Activated gamma-delta T cell treated with Interleukin-2 at 50 U/mL for 16 hours (primary cell): ENCODE results near the gene TNNT1.
"Not testable (repeated sequence)": the region's sequence is repeated elsewhere in the genome, so short reads cannot be mapped to it uniquely, and the experiment has no call there.

Experiments
- DNase-seq: peaks from one replicate; pipeline ENCODE4 v3.0.0-alpha.2; 2020

Gene TNNT1, protein sequence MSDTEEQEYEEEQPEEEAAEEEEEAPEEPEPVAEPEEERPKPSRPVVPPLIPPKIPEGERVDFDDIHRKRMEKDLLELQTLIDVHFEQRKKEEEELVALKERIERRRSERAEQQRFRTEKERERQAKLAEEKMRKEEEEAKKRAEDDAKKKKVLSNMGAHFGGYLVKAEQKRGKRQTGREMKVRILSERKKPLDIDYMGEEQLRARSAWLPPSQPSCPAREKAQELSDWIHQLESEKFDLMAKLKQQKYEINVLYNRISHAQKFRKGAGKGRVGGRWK

DNA sequence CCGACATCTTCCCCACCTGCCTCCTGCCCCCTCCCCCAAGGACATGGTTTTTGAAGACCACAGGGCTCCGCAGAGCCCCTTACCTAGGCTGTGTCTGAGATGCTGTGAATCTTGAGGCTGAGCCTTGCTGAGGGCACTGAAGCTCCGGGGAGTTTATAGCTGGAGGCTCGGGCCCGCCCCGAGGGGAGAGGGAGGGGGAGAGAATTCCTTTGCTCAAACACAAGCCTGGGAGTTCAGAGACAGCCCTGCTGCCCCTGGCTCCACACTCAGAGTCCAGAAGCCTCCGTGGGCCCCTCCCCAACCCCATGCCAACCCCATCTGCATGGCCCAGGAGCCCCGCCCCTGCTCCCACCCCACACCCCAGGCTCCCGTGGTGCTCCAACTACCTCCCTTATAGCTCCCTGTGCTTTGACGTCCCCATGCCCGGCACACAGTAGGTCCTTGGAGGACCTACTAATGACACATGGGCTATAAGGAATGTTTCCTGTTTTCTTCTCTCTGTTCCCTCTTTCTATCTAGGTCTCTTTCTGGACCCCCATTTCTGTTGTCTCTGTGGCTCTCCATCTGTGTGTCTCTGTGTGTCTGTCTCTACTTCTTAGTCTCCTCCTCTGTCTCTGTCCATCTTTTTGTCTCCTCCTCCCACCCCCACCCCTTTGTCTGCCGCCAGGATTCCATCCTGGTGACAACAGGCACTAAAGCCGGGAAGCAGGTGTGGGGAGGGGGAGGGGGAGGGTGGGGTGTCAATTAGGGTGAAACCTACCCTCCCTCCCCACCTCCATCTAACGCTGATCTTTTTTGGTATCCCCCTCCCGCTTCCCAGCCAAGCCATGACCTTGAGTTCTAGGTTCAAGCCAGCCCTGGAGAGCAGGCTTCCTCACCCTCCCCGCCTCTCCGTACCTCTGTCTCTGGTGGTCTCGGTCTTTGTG lies at the start of gene TNNT1:
TSS of gene TNNT1 (minus strand) at position 129 of the 926 bp plus-strand sequence. CDS start 2,049 bp downstream, outside the sequence.
- no peak for DNase-seq

DNA sequence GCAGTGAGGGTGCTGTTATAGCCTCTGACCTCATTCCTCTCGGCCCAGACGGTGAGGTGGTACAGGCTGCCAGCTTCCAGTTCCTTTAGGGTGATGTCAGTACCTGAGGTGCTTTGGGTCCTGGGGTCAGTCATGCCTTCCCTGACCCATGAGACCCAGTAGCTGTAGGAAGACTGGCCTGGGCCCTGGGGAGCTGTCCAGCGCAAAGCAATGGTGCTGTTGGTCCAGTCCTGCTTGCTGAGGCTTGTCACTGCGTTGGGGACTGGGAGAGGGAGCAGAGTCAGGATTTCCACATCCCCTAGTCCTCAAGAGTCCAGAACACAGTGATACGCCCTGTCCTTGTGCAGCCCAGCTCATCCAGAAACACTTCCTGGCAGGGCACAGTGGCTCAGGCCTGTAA lies 49.6 kb upstream of the TNNT1 start:
- no peak for DNase-seq

DNA sequence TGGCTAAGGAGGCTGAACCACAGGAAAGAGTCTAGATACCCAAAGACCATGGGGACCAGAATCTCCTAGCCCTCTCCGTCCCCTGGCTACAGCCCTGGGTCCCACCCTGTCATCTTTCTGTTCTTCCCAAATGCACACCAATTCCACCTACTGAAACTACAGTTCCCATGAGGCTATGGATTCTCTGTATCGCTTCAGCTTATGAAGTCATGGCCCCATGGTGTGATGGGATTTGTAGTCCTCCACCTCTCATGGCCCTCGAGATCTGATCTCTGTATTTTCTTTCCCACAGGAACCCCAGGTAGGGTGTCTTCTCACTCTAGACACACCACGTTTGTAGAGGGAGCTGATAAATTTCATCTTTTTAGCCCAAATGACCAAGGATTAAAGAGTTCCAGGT lies 48.5 kb upstream of the TNNT1 start:
- no peak for DNase-seq

DNA sequence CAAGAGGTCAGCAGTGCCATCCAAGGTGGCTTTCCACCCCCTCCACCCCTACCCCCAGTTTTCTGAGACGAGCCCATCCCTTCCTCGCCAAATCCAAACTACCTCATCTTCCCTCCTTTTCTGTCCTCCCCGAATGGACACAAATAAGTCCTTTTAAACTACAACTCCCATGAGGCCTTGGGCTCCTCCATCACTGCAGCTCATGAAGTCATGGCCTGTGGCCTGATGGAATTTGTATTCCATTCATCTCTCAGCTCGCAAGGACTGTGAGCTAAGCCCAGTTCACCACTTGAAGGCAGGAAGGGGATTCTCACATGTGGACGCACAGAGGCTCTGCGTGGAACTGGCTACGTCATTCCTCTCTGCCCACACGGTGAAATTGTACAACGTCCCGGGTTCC lies 47.8 kb upstream of the TNNT1 start:
- DNase-seq, result no peak

DNA sequence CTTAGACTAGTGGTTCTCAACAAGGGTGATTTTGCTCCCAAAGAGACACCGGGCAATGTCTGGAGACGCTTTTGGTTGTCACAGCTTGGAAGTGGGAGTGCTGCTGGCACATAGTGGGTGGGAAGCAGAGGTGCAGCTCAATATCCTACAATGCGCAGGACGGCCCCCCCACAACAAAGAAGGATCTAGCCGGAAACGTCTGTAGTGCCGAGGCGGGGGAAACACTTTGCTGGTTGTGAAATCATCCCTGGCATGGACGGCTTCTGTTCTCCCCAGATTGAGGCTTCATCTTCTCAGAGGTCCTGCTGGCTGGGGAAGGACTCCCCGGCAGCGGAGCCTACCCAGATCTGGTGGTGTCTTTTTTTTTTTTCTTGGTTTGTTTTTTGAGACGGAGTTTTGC lies 44.5 kb upstream of the TNNT1 start:
- DNase-seq, result no peak

DNA sequence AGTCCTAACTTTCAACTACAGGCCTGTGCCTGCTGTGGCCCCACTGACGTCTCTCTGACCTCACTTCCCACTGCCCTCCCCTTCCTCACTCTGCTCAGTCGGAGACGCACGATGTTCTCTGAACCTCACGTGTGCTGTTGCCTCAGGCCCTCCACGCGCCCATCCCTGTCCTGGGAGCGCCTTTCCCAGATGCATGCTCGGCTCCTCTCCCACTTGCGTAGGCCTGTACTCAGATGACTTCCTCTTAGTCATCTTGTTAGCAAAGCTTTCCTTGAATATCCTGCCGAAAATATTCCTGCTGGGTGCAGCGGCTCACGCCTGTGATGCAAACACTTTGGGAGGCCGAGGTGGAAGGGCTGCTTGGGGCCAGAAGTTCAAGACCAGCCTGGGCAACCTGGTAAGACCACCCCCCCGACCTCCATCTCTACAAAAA lies 40.4 kb upstream of the TNNT1 start:
- DNase-seq, result no peak

DNA sequence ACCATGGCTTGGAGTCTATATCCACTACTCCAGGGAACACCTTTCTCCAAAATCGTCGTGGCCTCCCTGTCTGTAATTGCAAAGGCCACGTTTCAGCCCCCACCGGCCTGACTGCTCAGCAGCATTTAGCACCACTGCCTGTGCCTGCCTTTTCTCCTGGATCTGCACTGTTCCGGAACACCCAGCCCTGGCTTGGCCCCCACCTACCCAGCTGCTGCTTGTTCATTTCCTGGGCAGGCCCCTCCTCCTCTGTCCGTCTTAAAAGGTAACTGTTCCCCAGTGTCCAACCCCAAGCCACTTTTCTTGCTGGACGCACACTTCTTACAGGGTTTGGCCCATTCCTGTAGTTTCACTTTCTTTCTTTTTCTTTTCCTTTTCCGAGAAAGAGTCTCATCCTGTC lies 39.6 kb upstream of the TNNT1 start:
- no peak for DNase-seq

DNA sequence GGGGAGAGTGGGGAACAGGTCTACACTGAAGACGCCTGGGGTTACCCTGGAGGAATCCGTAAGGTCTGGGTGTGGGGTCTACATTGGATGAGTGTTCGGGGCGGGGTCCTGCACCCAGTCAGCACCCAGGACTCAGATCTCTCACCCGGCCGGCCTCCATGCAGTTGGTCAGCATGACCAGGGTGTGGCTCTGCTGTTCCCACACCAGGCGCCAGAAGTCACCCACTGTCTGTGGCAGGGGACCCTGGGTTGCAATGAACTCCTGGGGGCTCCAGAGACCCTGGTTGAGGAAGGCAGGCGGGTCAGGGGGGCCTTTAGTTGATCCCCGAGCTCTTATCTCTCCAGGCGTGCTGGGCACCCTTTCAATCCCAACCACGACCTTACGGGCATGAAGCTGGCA lies 37.1 kb upstream of the TNNT1 start:
- no peak for DNase-seq

DNA sequence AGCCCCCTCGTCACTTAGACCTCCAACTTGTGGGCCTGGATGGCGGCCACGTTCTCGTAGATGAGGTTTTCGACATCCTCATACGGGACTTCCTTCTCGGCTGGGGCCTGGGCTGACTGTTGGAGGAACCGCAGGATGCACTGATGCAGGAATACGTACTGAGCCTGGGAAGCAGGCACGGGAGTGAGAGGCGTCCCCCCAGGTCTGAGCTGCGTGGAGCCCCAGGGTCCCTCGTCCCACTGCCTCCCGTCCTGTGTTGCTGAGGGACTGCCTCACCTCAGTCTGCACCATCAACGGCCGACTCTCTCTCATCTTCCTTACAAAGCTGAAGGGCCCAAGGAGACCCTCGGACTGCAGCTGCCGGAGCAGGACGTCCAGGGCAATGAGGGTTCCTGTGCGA lies 32.7 kb upstream of the TNNT1 start:
- DNase-seq, result no peak

DNA sequence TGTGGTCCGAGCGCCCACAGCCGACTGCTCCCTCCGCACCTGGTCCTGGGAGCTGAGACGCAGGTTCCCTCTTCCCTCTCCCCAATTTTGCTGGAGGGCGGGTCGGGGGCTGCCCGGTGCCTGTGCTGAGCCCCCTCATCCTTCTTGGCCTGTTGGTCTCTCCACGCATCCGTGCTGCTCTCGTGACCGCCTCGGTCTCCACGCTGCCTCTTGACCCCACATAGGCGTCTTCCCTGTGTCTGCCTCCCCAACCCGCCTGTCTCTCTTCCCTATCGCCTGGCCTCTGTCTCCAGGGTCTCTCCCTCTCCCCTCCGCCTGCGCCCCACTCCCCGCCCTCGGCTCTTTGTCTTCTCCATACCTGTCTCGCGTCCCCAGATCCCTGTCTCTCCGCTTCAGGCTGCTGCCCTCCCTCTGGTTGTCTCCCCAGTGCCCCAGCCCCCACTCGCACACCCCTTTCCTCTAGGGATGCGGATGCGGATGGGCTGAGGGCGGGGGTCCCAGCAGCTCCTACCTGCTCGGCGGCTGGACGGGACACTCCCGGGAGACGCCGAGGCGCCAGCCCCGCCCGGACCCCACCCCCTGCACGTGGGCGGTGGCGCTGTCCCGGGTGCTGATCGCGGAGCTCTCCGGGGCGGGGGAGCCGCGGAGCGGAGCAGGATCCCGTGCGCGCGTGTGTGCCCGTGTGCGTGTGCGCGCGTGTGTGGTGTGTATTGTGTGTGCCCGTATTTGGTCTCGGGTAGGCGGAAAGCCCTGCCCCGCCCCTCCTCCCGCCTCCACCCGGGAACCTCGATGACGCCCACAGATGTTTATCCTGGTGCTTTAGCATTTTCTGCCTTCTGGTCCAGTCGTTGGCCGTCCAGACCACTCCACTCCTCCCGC lies 30.8 kb upstream of the TNNT1 start, which contains the start of gene SYT5:
TSS of gene SYT5 (minus strand) at position 684 of the 879 bp plus-strand sequence. CDS start 1,248 bp downstream, outside the sequence.
- DNase-seq, result peak; percentile 52

DNA sequence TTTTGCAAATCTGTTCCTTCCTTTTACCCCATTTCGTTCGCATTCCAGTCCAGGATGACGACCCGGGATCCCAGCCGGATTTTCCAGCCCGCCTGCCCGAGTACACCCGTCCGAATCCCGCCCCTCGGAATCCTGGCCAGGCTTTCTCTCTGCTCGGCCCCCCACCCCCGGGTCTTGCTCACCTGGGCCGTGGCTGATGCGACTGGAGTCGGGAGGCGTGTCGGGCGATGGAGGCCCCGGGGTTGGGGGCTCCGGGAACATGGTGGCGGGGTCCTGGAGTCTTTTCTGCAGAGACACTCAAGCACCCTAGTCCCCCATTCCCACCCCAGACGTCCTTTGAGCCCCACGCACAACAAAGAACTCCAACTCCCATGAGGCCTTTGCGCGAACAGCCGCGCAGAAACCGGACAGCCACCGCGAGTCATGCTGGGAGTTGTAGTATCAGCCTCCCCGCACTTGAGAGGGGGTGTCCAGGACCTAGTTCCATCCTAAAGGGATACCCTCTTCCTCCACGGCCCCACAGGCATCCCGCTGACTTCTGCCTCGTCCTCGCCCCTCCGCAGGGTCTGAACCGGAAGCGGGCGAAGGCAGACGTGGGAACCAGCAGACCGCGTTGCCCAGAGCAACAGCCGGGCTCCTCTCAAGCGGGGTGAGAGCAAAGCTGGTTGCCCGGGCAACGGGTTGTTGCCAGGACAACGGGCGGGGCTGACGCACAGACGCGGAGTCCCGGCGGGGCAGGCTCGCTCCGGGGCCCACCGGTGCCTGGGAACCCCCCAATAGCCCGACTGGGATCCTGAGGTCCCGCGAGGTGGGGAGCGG lies 30.0 kb upstream of the TNNT1 start:
- DNase-seq, result peak; percentile 94

DNA sequence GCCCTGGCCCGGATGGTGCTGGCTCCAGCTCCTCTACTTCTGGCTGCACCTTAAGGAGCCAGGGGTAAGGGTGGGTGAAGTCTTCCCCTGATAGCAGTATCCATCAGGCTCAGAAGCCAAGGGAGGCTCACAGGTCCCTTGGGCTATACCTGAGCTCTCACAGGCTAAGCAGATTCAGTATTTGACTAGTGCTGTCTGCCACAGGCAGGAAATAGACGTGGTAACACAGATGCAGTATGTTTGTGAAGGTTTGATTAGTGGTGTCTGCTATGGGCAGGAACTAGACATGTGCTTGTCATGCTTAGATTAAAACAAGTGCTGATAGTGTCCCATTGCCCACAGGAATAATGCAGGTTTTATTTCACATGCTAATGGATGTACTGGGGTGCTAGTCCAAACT lies 27.1 kb upstream of the TNNT1 start:
- DNase-seq, result no peak

DNA sequence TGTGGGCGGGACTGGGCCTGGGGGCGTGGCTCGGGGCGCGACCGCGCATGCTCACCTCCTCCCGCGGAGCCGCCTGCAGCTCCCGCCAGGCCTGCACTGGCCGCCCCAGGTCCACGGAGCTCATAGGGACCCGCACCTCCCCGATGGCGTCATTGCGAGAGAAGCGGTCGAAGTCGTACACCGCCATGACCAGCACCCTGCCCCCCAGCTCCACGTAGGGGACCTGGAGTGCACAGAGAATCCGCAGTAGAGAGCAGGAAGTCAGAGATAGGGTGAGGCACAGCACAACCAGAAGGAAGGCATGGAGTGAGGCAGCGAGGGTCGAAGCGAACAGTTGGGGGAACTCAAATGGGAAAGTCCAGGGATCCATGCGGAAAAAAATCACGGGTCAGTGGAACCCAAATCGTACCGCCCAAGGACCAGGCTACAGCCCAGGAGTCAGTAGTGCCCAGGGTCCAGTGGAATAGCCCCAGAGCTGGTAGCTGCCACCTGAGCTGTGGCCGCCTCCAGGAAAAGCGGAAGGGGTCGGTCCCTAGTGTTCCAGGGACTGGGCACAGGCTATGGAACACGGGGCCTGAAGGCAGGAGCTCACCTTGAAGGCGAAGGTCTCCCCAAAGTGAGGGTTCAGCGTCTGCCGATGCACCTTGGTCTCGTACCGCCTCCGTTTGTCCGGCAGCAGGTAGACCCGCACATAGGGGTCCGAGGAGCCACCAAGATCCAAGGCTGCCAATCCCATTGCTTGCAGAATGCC lies 26.3 kb upstream of the TNNT1 start:
- DNase-seq, result no peak

DNA sequence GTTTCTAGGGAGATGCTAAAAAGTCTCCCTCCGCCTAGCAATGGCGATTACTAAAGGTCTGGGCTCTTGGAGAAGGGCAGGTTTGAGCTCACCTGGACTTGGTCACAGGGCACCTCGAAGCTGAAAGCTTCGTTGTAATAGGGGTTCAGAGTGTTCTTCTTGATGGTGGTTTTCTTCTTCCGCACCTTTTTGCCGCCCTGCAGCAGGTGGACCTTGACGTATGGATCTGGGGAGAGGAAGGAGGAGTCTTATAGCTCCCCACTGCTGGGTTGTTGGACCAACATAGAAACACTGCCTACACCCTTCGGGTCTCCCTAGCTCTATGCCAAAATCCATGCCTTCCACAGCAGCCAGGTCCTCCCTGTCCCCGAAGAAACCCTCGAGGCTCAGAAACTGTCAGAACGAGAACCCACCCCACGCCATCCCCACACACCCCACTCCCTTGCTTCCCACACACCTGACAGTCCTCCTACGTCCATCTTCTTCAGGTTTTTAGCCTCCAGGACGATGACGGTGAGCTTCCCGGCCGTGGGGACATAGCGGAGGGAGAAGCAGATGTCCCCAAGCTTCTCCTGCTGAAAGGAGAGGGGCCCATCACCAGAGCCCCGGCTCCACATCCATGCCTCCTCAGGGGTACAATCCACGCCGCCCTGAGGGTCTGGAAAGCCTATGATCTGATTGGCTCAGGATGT lies 25.6 kb upstream of the TNNT1 start:
- no peak for DNase-seq

DNA sequence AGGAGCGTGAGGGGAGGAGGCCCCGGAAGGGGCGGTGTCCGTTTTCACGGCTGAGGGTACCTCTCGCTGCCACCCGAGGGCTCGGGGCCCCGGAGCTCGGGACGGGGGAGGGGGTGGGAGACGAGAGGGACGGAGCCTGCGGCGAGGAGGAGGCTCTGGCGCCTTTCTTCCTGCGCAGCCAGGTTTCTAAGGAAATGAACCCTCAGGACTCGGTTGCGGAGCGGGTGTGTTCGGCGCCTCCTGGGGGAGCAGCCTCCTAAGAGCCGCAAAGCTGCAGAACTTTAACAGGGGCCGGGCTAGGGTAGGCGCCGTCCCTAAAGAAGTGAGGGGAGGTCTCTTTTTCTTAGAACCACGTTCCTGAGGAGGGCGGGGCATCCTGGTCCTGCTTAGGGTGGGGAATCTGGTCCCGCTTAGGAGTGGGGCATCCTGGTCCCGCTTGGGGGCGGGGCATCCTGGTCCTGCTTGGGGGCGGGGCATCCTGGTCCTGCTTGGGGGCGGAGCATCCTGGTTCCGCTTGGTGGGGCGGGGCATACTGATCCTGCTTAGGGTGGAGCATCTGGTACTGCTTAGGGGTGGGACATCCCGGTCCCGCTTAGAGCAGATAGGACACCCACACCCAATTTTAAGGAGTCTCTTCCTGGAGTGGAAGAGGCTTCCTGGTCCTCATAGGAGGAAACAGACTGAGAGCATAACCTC lies 24.9 kb upstream of the TNNT1 start:
- DNase-seq, result no peak

DNA sequence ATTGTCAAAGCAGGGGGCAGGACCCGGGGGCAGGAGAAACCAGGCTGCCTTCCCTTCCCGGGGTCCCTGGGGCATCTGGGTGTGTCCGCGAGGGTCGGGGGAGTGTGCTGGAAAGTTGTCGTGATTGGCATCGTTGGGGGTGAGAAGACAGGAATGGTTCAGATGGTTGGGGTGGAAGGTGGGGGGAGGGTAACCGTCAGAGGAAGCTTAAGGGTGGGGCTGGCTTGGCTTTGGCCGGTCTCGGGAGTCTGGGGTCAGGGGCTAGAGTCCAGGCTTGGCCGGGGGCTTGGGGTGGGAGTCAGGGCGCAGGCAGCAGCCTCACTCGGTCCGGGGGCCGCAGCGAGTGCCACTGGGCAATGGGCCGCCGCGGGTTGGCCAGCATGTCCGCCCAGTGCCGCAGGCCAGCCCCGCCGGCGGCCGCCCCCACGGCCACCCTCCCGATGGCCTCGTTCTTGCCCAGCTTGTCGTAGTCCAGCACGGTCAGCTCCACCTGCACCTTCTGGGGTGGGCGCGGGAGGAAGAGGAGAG lies 24.2 kb upstream of the TNNT1 start:
- no peak for DNase-seq

DNA sequence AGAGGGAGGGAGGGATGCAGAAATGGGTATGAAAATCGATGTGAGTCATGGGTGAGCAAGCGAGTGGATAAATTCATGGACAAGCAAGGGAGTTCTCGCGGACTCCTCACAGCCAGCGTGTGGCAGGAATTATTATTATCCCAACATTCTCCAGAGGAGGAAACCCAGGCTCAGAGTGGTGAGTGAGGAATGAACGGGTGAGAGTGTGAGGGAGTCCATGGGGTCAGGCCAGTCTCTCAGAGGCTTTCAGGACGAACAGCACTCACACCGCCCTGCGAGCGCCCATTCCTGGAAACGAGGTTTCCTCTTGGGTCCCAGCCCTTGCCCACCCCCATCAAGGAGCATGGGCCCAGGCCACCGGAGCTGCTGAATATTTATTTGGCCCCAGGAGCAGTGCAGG lies 23.7 kb upstream of the TNNT1 start:
- no peak for DNase-seq

DNA sequence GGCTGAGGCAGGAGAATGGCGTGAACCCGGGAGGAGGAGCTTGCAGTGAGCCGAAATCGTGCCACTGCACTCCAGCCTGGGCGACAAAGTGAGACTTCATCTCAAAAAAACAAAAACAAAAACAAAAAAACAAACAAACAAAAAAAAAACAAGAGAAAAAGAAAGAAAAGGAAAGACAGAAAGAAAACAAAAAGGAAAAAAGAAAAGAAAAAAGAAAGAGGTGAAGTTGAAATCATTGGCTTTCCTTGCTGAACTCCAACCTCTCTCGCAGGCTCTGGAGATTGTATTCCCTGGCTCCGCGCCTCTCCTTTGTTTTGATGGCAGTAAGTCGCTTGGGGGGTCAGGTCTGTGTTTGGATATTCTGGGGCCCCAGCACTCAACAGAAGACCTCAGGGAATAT lies 23.3 kb upstream of the TNNT1 start:
- not testable (repeated sequence) for DNase-seq

DNA sequence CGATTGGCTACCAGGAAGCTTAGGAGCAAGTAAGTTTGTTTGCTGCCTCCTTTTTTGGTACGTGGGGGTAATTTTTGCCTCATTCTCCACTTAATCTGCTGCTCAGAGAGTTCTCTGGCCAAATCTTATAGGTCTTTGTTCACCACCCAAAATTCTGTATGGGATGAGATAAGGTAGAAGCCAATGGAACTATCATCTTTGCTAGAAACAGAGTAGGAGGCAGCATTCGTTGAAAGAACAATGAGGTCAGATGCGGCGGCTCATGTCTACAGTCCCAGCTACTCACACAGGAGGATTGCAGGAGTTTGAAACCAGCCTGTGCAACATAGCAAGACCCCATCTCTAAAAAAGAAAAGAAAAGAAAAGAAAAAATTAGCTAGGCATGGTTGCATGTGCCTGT lies 22.4 kb upstream of the TNNT1 start:
- no peak for DNase-seq

DNA sequence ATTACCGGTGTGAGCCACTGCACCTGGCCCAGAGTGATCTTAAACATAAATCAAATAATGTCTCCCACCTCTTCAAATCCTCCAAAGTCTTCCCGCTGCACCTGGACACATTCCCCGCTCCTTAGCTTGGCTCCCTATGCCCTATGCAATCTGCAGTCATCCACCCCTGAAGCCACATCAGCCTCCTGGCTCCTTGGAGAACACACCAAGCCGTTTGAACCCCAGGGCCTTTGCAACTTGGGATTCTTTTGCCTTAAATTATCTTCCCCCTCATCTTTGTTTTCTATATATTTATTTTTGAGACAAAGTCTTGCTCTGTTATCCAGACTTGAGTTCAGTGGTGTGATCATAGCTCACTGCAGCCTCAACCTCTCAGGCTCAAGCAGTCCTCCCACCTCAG lies 20.1 kb upstream of the TNNT1 start:
- no peak for DNase-seq
